Mesenchymal stem cell (in vitro differentiated cells and primary cell): ENCODE measurements around the gene MVB12B.

Experiments
- DNase-seq: peaks from one replicate; pipeline ENCODE4 v3.0.0-alpha.2; 2013
- H2AFZ ChIP-seq: one replicate; pipeline ENCODE4 v1.6.1; 2013; ENCODE audit warnings: low read depth, mild to moderate bottlenecking, control low read depth, inconsistent platforms, low read length, moderate library complexity
- H2AK5ac ChIP-seq: 2 replicates; pipeline ENCODE4 v1.6.1; 2013; ENCODE audit warnings: low read length, moderate library complexity, mild to moderate bottlenecking, inconsistent platforms; ENCODE audit not compliant: severe bottlenecking
- H2BK120ac ChIP-seq: one replicate; pipeline ENCODE4 v1.6.1; 2013; ENCODE audit warnings: low read depth, mild to moderate bottlenecking, inconsistent platforms, low read length, moderate library complexity
- H2BK12ac ChIP-seq, 2 experiments: one replicate each; pipeline ENCODE4 v1.6.1; 2013; ENCODE audit warnings: inconsistent platforms in 2 of 2, low read length in 2 of 2, mild to moderate bottlenecking in 2 of 2, moderate library complexity in 2 of 2, control low read depth in 1 of 2
- H2BK15ac ChIP-seq: one replicate; pipeline ENCODE4 v1.6.1; 2013; ENCODE audit warnings: mild to moderate bottlenecking, low read depth, inconsistent platforms; ENCODE audit not compliant: poor library complexity, severe bottlenecking
- H2BK5ac ChIP-seq: 2 replicates; pipeline ENCODE4 v1.6.1; 2013; ENCODE audit warnings: low read depth, mild to moderate bottlenecking, low read length, control low read depth, inconsistent platforms; ENCODE audit not compliant: poor library complexity, severe bottlenecking
- H3K14ac ChIP-seq, 2 experiments: one replicate each; pipeline ENCODE4 v1.6.1; 2013; ENCODE audit warnings: inconsistent platforms in 2 of 2, low read length in 2 of 2, control low read depth in 1 of 2, mild to moderate bottlenecking in 1 of 2, moderate library complexity in 1 of 2
- H3K18ac ChIP-seq, 2 experiments: one replicate each; pipeline ENCODE4 v1.6.1; 2013; ENCODE audit warnings: inconsistent platforms in 2 of 2, low read length in 2 of 2, control low read depth in 1 of 2, low read depth in 1 of 2, mild to moderate bottlenecking in 1 of 2
- H3K23ac ChIP-seq, 2 experiments: one replicate each; pipeline ENCODE4 v1.6.1; 2013; ENCODE audit warnings: inconsistent platforms in 2 of 2, low read length in 2 of 2, mild to moderate bottlenecking in 2 of 2, moderate library complexity in 2 of 2, control low read depth in 1 of 2
- H3K27ac ChIP-seq: 2 replicates; pipeline ENCODE4 v1.5.1; 2013; ENCODE audit warnings: mild to moderate bottlenecking, moderate library complexity, low read length, control low read depth, inconsistent platforms; ENCODE audit not compliant: poor library complexity, severe bottlenecking
- H3K27me3 ChIP-seq, 2 experiments: 2 replicates each; pipeline versions ENCODE4 v1.6.1 to v1.7.0; 2013; ENCODE audit warnings: low read length in 2 of 2, mild to moderate bottlenecking in 2 of 2, moderate library complexity in 2 of 2, control low read depth in 1 of 2, inconsistent platforms in 1 of 2; ENCODE audit not compliant: control insufficient read depth in 1 of 2, insufficient read depth in 1 of 2
- H3K36me3 ChIP-seq, 2 experiments: 2 replicates each; pipeline versions ENCODE4 v1.6.1 to v1.7.0; 2013; ENCODE audit warnings: low read length in 2 of 2, control low read depth in 1 of 2, inconsistent platforms in 1 of 2, low read depth in 1 of 2, mild to moderate bottlenecking in 1 of 2; ENCODE audit not compliant: insufficient read depth in 2 of 2, control insufficient read depth in 1 of 2
- H3K4ac ChIP-seq, 2 experiments: one replicate each; pipeline ENCODE4 v1.6.1; 2013; ENCODE audit warnings: inconsistent platforms in 2 of 2, low read length in 2 of 2, mild to moderate bottlenecking in 2 of 2, moderate library complexity in 2 of 2, control low read depth in 1 of 2, low read depth in 1 of 2
- H3K4me1 ChIP-seq: 2 replicates; pipeline ENCODE4 v1.6.1; 2013; ENCODE audit warnings: low read depth, low read length, control low read depth; ENCODE audit not compliant: control insufficient read depth, insufficient read depth
- H3K4me2 ChIP-seq: 2 replicates; pipeline ENCODE4 v1.6.1; 2013; ENCODE audit warnings: low read length, mild to moderate bottlenecking, inconsistent platforms; ENCODE audit not compliant: poor library complexity, severe bottlenecking
- H3K4me3 ChIP-seq, 2 experiments: 2 replicates each; pipeline versions ENCODE4 v1.5.1 to v1.7.0; 2013; ENCODE audit warnings: low read length in 2 of 2, mild to moderate bottlenecking in 2 of 2, control low read depth in 1 of 2, low read depth in 1 of 2; ENCODE audit not compliant: insufficient read depth in 1 of 2
- H3K79me1 ChIP-seq: replicated peaks from 2 replicates; pipeline ENCODE4 v1.6.1; 2013; ENCODE audit warnings: mild to moderate bottlenecking, control low read depth, low read length, inconsistent platforms; ENCODE audit not compliant: poor library complexity, severe bottlenecking
- H3K9ac ChIP-seq: 2 replicates; pipeline ENCODE4 v1.7.0; 2013; ENCODE audit warnings: mild to moderate bottlenecking, low read length, moderate library complexity
- H3K9me3 ChIP-seq: 2 replicates; pipeline ENCODE4 v1.7.0; 2013; ENCODE audit warnings: mild to moderate bottlenecking, low read length; ENCODE audit not compliant: control insufficient read depth
- H4K8ac ChIP-seq: one replicate; pipeline ENCODE4 v1.6.1; 2013; ENCODE audit warnings: inconsistent platforms, mild to moderate bottlenecking, low read length, moderate library complexity
- H4K91ac ChIP-seq: one replicate; pipeline ENCODE4 v1.6.1; 2013; ENCODE audit warnings: mild to moderate bottlenecking, low read length, inconsistent platforms
- WGBS: methylation state at CpG from one replicate; pipeline ENCODE4 v1.1.7; 2013; ENCODE audit warnings: mixed read lengths; 5-methylcytosine and 5-hydroxymethylcytosine counted together

The MVB12B gene

GRCh38 chr9:126377536-126377935 is 50.9 kb downstream of the MVB12B start:
- Histone ChIP-seq H3K4me1 (peaks cover 20% of the 10 kb centered on the region), H3K36me3 (no peaks in the 10 kb centered on the region), H3K23ac (no peak overlapping the region), H3K9me3 (no peaks in the 10 kb centered on the region), H2BK15ac (peak overlapping the region; percentile 40), H2BK5ac (no peak overlapping the region), H2BK12ac (peak overlapping the region in 1 of 2 experiments; percentile 85), H3K4ac (no peak overlapping the region), H4K8ac (no peak overlapping the region), H4K91ac (no peak overlapping the region), H3K9ac (no peak overlapping the region), H3K4me2 (no peak overlapping the region), H3K14ac (no peak overlapping the region), H3K18ac (no peak overlapping the region), H3K4me3 (no peak overlapping the region), H2AK5ac (no peak overlapping the region), H3K79me1 (peaks cover 13% of the 10 kb centered on the region), H2AFZ (no peak overlapping the region), H2BK120ac (no peak overlapping the region), H3K27me3 (no peaks in the 10 kb centered on the region), H3K27ac (no peak overlapping the region)
- no peak for DNase-seq
- 96% methylated on average over 9 of the region's 9 CpGs for whole genome bisulfite sequencing

GRCh38 chr9:126378761-126379160 is 52.1 kb downstream of the MVB12B start:
- no peak overlapping the region for H2BK5ac ChIP-seq
- H3K18ac ChIP-seq, result no peak overlapping the region
- no peak overlapping the region for H2BK12ac ChIP-seq
- H2BK15ac ChIP-seq, result no peak overlapping the region
- H3K9me3 ChIP-seq, result no peaks in the 10 kb centered on the region
- H2AFZ ChIP-seq, result no peak overlapping the region
- no peak overlapping the region for H3K4ac ChIP-seq
- H3K36me3 ChIP-seq, result no peaks in the 10 kb centered on the region
- WGBS, result 72% methylated on average over 3 of the region's 7 CpGs
- H4K8ac ChIP-seq, result no peak overlapping the region
- H4K91ac ChIP-seq, result no peak overlapping the region
- no peak overlapping the region for H2AK5ac ChIP-seq
- H3K27me3 ChIP-seq, result no peaks in the 10 kb centered on the region
- H3K4me1 ChIP-seq, result peaks cover 15% of the 10 kb centered on the region
- H3K14ac ChIP-seq, result no peak overlapping the region
- no peak for DNase-seq
- no peak overlapping the region for H3K9ac ChIP-seq
- H3K23ac ChIP-seq, result no peak overlapping the region
- H3K4me2 ChIP-seq, result no peak overlapping the region
- H3K4me3 ChIP-seq, result no peak overlapping the region
- no peak overlapping the region for H2BK120ac ChIP-seq
- no peak overlapping the region for H3K27ac ChIP-seq
- H3K79me1 ChIP-seq, result peaks cover 13% of the 10 kb centered on the region

GRCh38 chr9:126379661-126380360 is 53.2 kb downstream of the MVB12B start:
- H2BK12ac ChIP-seq, result peak overlapping the region in 1 of 2 experiments; percentile 1
- peak overlapping the region; percentile 36 for H4K8ac ChIP-seq
- H3K27ac ChIP-seq, result no peak overlapping the region
- no peak for DNase-seq
- 70% methylated on average over 9 of the region's 9 CpGs for WGBS
- peak overlapping the region; percentile 55 for H4K91ac ChIP-seq
- peak overlapping the region in 1 of 2 experiments; percentile 19 for H3K18ac ChIP-seq
- H3K4me3 ChIP-seq, result no peak overlapping the region
- no peak overlapping the region for H2AK5ac ChIP-seq
- peaks cover 14% of the 10 kb centered on the region for H3K4me1 ChIP-seq
- H2BK5ac ChIP-seq, result no peak overlapping the region
- peaks cover 11% of the 10 kb centered on the region for H3K79me1 ChIP-seq
- no peak overlapping the region for H3K4me2 ChIP-seq
- peak overlapping the region in 1 of 2 experiments; percentile 30 for H3K14ac ChIP-seq
- no peaks in the 10 kb centered on the region for H3K9me3 ChIP-seq
- H3K9ac ChIP-seq, result no peak overlapping the region
- no peak overlapping the region for H3K23ac ChIP-seq
- H2BK120ac ChIP-seq, result no peak overlapping the region
- H2BK15ac ChIP-seq, result no peak overlapping the region
- no peaks in the 10 kb centered on the region for H3K27me3 ChIP-seq
- H3K36me3 ChIP-seq, result no peaks in the 10 kb centered on the region
- H2AFZ ChIP-seq, result no peak overlapping the region
- no peak overlapping the region for H3K4ac ChIP-seq

GRCh38 chr9:126380447-126380846 is 53.8 kb downstream of the MVB12B start:
- H4K8ac ChIP-seq, result no peak overlapping the region
- H3K4me1 ChIP-seq, result peaks cover 12% of the 10 kb centered on the region
- no peak overlapping the region for H3K27ac ChIP-seq
- H3K9me3 ChIP-seq, result no peaks in the 10 kb centered on the region
- H3K4ac ChIP-seq, result no peak overlapping the region
- H2BK5ac ChIP-seq, result no peak overlapping the region
- H3K18ac ChIP-seq, result no peak overlapping the region
- H3K4me2 ChIP-seq, result no peak overlapping the region
- H3K27me3 ChIP-seq, result no peaks in the 10 kb centered on the region
- no peak overlapping the region for H4K91ac ChIP-seq
- WGBS, result 88% methylated on average over 9 of the region's 10 CpGs
- DNase-seq, result no peak
- no peak overlapping the region for H3K23ac ChIP-seq
- peaks cover 11% of the 10 kb centered on the region for H3K79me1 ChIP-seq
- H2BK12ac ChIP-seq, result no peak overlapping the region
- H2BK120ac ChIP-seq, result no peak overlapping the region
- peaks cover 0 to 3% of the 10 kb centered on the region in 2 experiments for H3K36me3 ChIP-seq
- H2AK5ac ChIP-seq, result no peak overlapping the region
- H2BK15ac ChIP-seq, result no peak overlapping the region
- no peak overlapping the region for H2AFZ ChIP-seq
- no peak overlapping the region for H3K9ac ChIP-seq
- H3K4me3 ChIP-seq, result no peak overlapping the region
- no peak overlapping the region for H3K14ac ChIP-seq
